ENCODE measurements around the gene TMEM151A.
"Not testable (repeated sequence)": the region's sequence is repeated elsewhere in the genome, so short reads cannot be mapped to it uniquely, and the experiment has no call there.

Gene TMEM151A

GRCh38 chr11:66267379-66268243, 24.1 kb upstream of the TMEM151A start:
- DNase-seq (ENCODE audit: low read depth, low spot score): peak; percentile 77

- peak; percentile 99 for DNase-seq (ENCODE audit: low read depth, low spot score)
These were observed 23.3 kb upstream of the TMEM151A start, which contains the start of gene RAB1B for GRCh38 chr11:66268244-66268951. TSS of gene RAB1B (plus strand) at chr11:66268639. CDS start at chr11:66268680, 41 bp downstream.

DNA sequence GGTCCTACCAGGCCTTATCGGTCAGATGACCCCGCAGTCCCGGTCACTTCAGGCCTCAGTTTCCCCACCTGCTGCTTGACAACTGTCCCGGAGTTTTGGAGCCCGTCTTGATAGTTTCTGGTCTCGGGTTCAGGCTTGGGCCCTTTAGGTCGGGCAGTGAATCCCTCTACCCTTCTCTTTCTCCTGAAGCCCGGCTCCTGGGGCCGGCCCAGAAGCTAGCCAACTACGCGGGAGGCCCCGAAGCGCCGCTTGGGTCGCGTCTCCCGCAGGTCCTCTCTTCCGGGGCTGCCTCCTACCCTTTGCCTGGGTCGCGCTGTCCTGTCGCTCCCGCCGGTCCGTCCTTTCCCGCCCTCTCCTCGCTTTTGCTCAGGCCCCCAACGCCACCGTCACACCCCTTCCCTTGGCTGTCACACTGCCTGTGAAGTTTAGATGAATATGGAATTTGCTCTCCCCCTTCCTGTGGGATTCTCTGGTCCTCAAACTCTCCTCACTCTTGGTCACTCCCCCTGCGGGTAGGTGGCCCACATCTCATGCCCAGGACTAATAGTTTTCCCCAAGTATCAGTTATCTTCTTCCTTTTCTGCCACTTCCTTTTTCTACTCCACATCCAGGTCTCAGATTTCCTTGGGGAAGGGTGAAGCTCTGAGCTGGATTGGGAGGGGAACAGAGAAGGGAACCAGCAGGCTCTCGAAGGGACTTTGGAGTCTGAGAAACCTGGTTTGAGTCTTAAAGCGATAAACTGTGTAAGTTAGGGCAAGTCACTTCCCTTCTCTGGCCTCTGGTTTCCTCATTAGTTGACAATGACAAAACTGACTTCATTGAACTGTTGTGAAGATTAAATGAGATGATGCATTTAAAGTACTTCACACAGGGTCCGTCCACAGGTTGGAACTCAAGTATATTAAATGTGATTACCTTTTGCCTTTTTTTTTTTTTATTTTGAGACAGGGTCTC, 22.5 kb upstream of the TMEM151A start:
- DNase-seq (ENCODE audit: low read depth, low spot score): peak; percentile 55

DNA sequence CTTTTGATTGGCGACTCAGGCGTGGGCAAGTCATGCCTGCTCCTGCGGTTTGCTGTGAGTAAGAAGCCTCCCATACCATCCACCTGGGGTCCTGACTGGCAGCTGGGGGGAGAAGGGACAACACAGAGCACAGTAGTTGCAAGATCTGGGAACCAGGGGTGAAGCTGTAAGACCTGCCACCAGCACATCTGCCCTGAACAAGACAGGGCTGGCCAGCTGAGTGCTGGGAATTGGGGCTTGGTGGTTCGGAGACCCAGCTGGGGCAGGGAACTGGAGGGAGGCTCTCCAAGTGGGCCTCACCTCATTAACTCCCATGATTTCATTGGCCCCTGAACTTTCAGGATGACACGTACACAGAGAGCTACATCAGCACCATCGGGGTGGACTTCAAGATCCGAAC, 19.9 kb upstream of the TMEM151A start:
- DNase-seq (ENCODE audit: low read depth, low spot score): no peak

DNA sequence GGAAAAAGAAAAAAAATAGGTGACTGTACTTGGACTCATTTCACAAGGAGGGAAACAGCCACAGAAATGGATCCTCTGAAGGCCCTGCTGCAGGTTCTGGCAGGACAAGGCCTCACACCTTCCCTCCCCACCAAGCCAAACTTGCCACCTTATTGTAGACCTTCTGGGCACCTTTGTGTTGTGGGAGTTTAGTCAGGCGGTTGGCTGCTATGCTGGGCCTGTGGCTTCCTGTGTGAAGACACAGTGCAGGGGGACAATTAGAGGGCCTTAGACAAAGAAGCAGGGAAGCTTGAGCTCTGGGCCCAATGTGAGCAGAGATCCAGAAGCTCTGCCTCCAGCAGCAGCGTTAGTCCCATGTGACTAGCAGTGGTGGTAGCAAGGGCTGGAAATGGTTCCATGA, 19.1 kb upstream of the TMEM151A start:
- no peak for DNase-seq (ENCODE audit: low read depth, low spot score)

GRCh38 chr11:66274219-66274618, 17.5 kb upstream of the TMEM151A start:
- no peak for DNase-seq (ENCODE audit: low read depth, low spot score)

DNA sequence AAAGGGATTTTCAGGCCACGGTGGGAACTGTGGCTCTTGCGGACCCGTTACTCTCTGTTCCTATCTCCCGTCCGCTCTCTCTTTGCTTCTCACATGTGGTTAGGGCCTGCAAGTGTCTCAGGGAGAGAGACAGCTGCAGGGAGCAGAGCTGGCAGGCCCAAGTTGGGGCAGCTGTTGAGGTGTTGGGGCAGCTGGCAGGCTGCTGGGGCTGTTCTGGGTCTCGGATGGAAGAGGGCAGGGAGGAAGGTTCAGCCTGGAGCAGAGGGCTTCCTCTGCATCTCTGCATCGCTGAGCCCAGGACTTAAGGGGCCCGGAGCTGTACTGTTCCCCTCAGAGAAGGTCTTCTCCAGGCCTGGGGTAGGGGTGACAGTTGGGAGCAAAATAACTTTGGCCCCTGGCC, 16.3 kb upstream of the TMEM151A start:
- DNase-seq (ENCODE audit: low read depth, low spot score): no peak

- DNase-seq (ENCODE audit: low read depth, low spot score): no peak
These were observed 15.6 kb upstream of the TMEM151A start for GRCh38 chr11:66275984-66276612.

GRCh38 chr11:66276619-66277018, 15.1 kb upstream of the TMEM151A start:
- not testable (repeated sequence) for DNase-seq (ENCODE audit: low read depth, low spot score)

- not testable (repeated sequence) for DNase-seq (ENCODE audit: low read depth, low spot score)
These were observed 14.6 kb upstream of the TMEM151A start for GRCh38 chr11:66277064-66277463.

GRCh38 chr11:66277471-66278362, 14.0 kb upstream of the TMEM151A start, which contains the start of gene CNIH2:
TSS of gene CNIH2 (plus strand) at chr11:66278175. CDS start at chr11:66278457, 282 bp downstream.
- no peak for DNase-seq (ENCODE audit: low read depth, low spot score)

- no peak for DNase-seq (ENCODE audit: low read depth, low spot score)
These were observed 13.2 kb upstream of the TMEM151A start for GRCh38 chr11:66278363-66279091.

GRCh38 chr11:66279092-66279734, 12.5 kb upstream of the TMEM151A start:
- DNase-seq (ENCODE audit: low read depth, low spot score): no peak

DNA sequence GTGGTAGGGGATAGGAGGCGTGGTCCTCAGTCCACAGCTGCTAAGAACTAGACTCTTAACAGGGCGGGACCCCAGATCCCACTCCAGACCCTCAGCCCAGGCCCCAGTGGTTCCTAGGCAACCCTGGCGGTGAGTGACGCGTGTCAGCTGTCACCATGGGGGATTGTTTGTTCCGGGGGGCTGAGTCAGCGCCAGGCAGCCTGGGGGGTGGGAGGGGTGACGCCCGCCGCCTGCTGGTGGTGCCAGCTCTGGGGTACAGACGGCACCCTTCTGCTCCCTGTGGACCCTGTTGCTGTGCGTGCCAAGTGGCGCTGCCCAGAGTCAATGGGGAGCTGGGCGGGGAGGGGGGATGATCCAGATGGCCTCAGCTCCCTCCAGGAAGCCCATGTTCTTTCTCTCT, 11.3 kb upstream of the TMEM151A start:
- DNase-seq (ENCODE audit: low read depth, low spot score): no peak

- DNase-seq (ENCODE audit: low read depth, low spot score): peak; percentile 52
These were observed 10.7 kb upstream of the TMEM151A start for GRCh38 chr11:66281001-66281400.

DNA sequence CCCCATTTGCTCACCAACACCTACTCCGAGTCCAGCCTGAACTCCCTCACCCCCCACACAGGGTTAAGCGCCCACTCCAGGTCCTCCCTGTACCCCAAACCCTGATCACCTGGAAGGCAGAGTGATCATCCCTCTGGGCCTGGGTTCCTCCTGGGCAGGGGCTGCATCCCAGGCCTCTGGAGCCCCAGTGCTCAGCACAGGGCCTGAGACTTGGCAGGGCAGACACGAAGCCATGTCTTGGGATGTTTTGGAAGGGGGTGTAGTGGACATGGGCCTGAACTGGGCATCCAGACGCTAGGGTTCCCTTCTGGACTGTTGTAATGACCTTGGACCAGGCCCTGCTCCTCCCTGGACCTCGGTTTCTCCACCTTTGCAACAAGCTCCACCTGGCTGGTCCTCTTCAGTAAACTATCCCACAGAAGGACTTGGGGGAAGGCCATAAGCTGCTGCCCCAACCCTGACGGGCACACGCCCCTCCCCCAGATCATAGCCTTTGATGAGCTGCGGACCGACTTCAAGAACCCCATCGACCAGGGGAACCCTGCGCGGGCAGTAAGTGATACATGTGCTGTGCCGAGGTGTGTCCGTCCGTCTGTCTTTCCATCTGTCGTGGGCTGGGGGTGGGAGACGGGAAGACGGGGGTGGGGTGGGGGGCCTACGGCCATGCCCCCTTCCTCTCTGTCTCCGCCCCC, 9.8 kb upstream of the TMEM151A start:
- DNase-seq (ENCODE audit: low read depth, low spot score): no peak

DNA sequence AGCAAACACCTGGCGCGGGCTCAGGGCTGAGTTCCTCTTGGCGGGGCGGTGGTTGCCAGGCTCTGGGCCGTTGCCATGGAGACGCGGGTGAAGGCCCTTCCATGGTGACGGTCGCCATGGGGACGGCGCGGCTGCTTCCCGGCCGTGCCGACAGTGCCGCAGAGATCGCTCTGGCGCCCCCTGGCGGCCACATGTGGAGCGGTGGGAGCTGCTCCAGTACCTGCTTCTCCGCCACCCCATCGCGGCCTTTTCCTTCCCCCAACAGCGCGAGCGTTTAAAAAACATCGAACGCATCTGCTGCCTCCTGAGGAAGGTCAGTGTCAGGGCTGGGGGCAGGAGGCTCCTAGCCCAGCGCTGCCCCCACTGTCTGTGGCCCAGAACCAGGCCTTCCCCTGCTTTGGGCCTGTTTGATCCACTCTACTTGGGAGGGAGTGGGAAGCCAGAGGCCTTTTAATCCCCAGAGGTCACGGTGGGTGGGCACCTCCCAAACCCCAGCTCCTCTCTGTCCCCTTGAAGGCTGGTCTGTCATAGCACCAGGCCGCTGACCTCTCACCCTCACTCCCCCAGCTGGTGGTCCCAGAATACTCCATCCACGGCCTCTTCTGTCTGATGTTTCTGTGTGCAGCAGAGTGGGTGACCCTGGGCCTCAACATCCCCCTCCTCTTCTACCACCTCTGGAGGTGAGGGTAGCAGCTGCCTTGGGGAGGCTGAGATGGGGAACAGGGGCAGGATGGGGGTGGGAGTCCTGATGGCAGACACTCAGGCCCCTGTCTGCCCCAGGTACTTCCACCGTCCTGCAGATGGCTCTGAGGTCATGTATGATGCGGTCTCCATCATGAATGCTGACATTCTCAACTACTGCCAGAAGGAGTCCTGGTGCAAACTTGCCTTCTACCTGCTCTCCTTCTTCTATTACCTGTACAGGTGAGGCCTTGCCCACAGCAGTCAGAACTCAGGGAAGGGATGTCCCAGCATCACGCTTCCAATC, 8.9 kb upstream of the TMEM151A start:
- DNase-seq (ENCODE audit: low read depth, low spot score): peak; percentile 99

All from ELF-1 (cell line).